HCT116 (cell line): ENCODE data around the gene B3GNT2. TPM values are rescaled to one million over a fixed set of nuclear protein-coding genes. Genes with fewer than 3 reads are reported as not detected.

Experiments used
- ATAC-seq: fragments of 200-7000 bp; cut with Tn5 transposase; 2 replicates; pipeline ENCODE4 v1.9.1; 2020; ENCODE audit warnings: mild to moderate bottlenecking, moderate library complexity
- BruUV-seq: library from RNA; stranded (reverse); fragments of 400-500 nt; replicated peaks from 2 replicates; lab custom pipeline; 2021; lab: Mats Ljungman, UMichigan
- CTCF ChIA-PET: fragments of 300-600 bp; sonication (Branson Sonifier 250); formaldehyde crosslinking; loops from one replicate; lab custom pipeline; 2021; ENCODE audit warnings: antibody characterized with exemption; lab: Charles Lee
- POLR2A ChIA-PET: fragments of 300-600, 350-600 bp; sonication (Branson Sonifier 250); formaldehyde crosslinking; loops from one replicate; lab custom pipeline; 2021; ENCODE audit warnings: antibody characterized with exemption; lab: Charles Lee
- RAD21 ChIA-PET, 2 experiments: fragments of 300-600 bp; sonication (Branson Sonifier 250); formaldehyde crosslinking; loops; one replicate each; lab custom pipeline; 2023; ENCODE audit warnings: low total read pairs in 2 of 2; ENCODE audit not compliant: uncharacterized antibody in 2 of 2, unreplicated experiment in 2 of 2, low non-redundant PET in 1 of 2; lab: Charles Lee
- DNase-seq: peaks from one replicate; pipeline ENCODE4 v3.0.0-alpha.2; 2010; ENCODE audit warnings: low read depth, low spot score
- H2AFZ ChIP-seq: fragments of 200-600 bp; shearing (Covaris generic), sonication (generic); 2 replicates; pipeline ENCODE4 v1.6.1; 2017; ENCODE audit warnings: low read depth, mixed run types, mixed read lengths, antibody characterized with exemption, low read length; ENCODE audit not compliant: poor library complexity, severe bottlenecking
- H3K27ac ChIP-seq: 2 replicates; pipeline ENCODE4 v1.5.1; 2012; ENCODE audit warnings: low read depth, low read length
- H3K27me3 ChIP-seq: fragments of 200-600 bp; sonication (generic); 2 replicates; pipeline ENCODE4 v1.6.1; 2016; ENCODE audit warnings: mixed run types, low read length, mixed read lengths; ENCODE audit not compliant: insufficient read depth
- H3K36me3 ChIP-seq, 2 experiments: fragments of 200-500 bp in 1 of 2; fragments of 200-600 bp in 1 of 2; sonication (Bioruptor generic) in 1 of 2; sonication (generic) in 1 of 2; 2 replicates each; pipeline versions ENCODE4 v1.5.1 to v1.6.1; 2014 to 2016; ENCODE audit warnings: low read length in 2 of 2, inconsistent platforms in 1 of 2, mixed read lengths in 1 of 2, mixed run types in 1 of 2; ENCODE audit not compliant: insufficient read depth in 2 of 2, control insufficient read depth in 1 of 2
- H3K4me1 ChIP-seq, 2 experiments: fragments of 200-600 bp in 1 of 2; sonication (generic) in 1 of 2; 2 replicates each; pipeline versions ENCODE4 v1.5.1 to v1.6.1; 2012 to 2017; ENCODE audit warnings: low read length in 2 of 2, inconsistent platforms in 1 of 2, mild to moderate bottlenecking in 1 of 2, mixed read lengths in 1 of 2, mixed run types in 1 of 2, moderate library complexity in 1 of 2; ENCODE audit not compliant: insufficient read depth in 2 of 2, control insufficient read depth in 1 of 2
- H3K4me2 ChIP-seq: fragments of 200-600 bp; sonication (generic); 2 replicates; pipeline ENCODE4 v1.6.1; 2017; ENCODE audit warnings: mixed run types, low read length, mixed read lengths
- H3K4me3 ChIP-seq, 2 experiments: fragments of 200-600 bp in 1 of 2; sonication (generic) in 1 of 2; replicated peaks in 1 of 2; 2 replicates each; pipeline ENCODE4 v1.5.1; 2011 to 2016; ENCODE audit warnings: low read length in 2 of 2, control low read depth in 1 of 2, low read depth in 1 of 2, mild to moderate bottlenecking in 1 of 2, mixed read lengths in 1 of 2, mixed run types in 1 of 2
- H3K79me2 ChIP-seq: fragments of 200-600 bp; sonication (generic); 2 replicates; pipeline ENCODE4 v1.6.1; 2017; ENCODE audit warnings: mild to moderate bottlenecking, mixed run types, low read length, moderate library complexity, mixed read lengths; ENCODE audit not compliant: insufficient read depth
- H3K9ac ChIP-seq: fragments of 200-600 bp; sonication (generic); 2 replicates; pipeline ENCODE4 v1.6.1; 2016; ENCODE audit warnings: low read length, mixed read lengths
- H3K9me2 ChIP-seq: fragments of 200-600 bp; sonication (generic), shearing (Covaris generic); 2 replicates; pipeline ENCODE4 v1.6.1; 2017; ENCODE audit warnings: mixed run types, mild to moderate bottlenecking, moderate library complexity; ENCODE audit not compliant: insufficient read depth
- H3K9me3 ChIP-seq, 2 experiments: fragments of 200-500 bp in 1 of 2; fragments of 200-600 bp in 1 of 2; sonication (Bioruptor generic) in 1 of 2; sonication (generic) in 1 of 2; 2 replicates each; pipeline ENCODE4 v1.6.1; 2014 to 2017; ENCODE audit warnings: low read length in 2 of 2, mixed read lengths in 2 of 2, inconsistent platforms in 1 of 2, low read depth in 1 of 2, mild to moderate bottlenecking in 1 of 2, mixed run types in 1 of 2, moderate library complexity in 1 of 2; ENCODE audit not compliant: control insufficient read depth in 1 of 2, insufficient read depth in 1 of 2
- H4K20me1 ChIP-seq: fragments of 200-600 bp; sonication (generic), shearing (Covaris generic); 2 replicates; pipeline ENCODE4 v1.6.1; 2017; ENCODE audit warnings: mixed run types, mild to moderate bottlenecking, moderate library complexity; ENCODE audit not compliant: insufficient read depth
- CEBPB ChIP-seq: IDR thresholded peaks from 2 replicates; pipeline ENCODE4 v1.6.1; 2012; ENCODE audit warnings: low read depth
- CTCF ChIP-seq, 3 experiments: fragments of 200-600 bp in 1 of 3; sonication (generic) in 1 of 3; IDR thresholded peaks in 2 of 3; conservative IDR thresholded peaks in 1 of 3; 2 replicates each; pipeline ENCODE4 v1.5.1; 2012 to 2017; ENCODE audit warnings: low read depth in 2 of 3, low read length in 2 of 3, antibody characterized with exemption in 1 of 3, borderline replicate concordance in 1 of 3, control low read depth in 1 of 3, mild to moderate bottlenecking in 1 of 3, mixed read lengths in 1 of 3, mixed run types in 1 of 3, moderate library complexity in 1 of 3; ENCODE audit not compliant: insufficient read depth in 1 of 3
- ELF1 ChIP-seq: IDR thresholded peaks from 2 replicates; pipeline ENCODE4 v1.6.1; 2012; ENCODE audit warnings: low read depth, borderline replicate concordance
- EZH2phosphoT487 ChIP-seq: fragments of 200-600 bp; IDR thresholded peaks from 2 replicates; pipeline ENCODE4 v1.6.1; 2018; ENCODE audit warnings: antibody characterized with exemption, borderline replicate concordance
- FOSL1 ChIP-seq: IDR thresholded peaks from 2 replicates; pipeline ENCODE4 v1.6.1; 2012; ENCODE audit warnings: low read depth
- MAX ChIP-seq: IDR thresholded peaks from 2 replicates; pipeline ENCODE4 v1.6.1; 2012
- POLR2A ChIP-seq: IDR thresholded peaks from 2 replicates; pipeline ENCODE4 v1.7.0; 2011; ENCODE audit warnings: borderline replicate concordance; ENCODE audit not compliant: insufficient read depth, insufficient read length; ENCODE audit errors: extremely low read depth
- RAD21 ChIP-seq: IDR thresholded peaks from 2 replicates; pipeline ENCODE4 v1.6.1; 2012; ENCODE audit warnings: low read depth, mild to moderate bottlenecking
- SIN3A ChIP-seq: IDR thresholded peaks from 2 replicates; pipeline ENCODE4 v1.6.1; 2012; ENCODE audit warnings: low read depth
- SP1 ChIP-seq: IDR thresholded peaks from 2 replicates; pipeline ENCODE4 v1.6.1; 2012; ENCODE audit warnings: low read depth
- YY1 ChIP-seq: IDR thresholded peaks from 2 replicates; pipeline ENCODE4 v1.6.1; 2011; ENCODE audit warnings: low read length, low read depth, moderate library complexity, mild to moderate bottlenecking; ENCODE audit not compliant: insufficient replicate concordance; ENCODE audit errors: extremely low read depth
- ZFX ChIP-seq: fragments of 450-650 bp; IDR thresholded peaks from 2 replicates; pipeline ENCODE4 v1.6.1; 2017
- ZNF274 ChIP-seq: fragments of 200-500 bp; sonication (Bioruptor generic); IDR thresholded peaks from 2 replicates; pipeline ENCODE4 v1.6.1; 2014; ENCODE audit warnings: mild to moderate bottlenecking, low read depth, low read length, inconsistent platforms
- intact Hi-C: fragments of 100-400 bp; cut with micrococcal nuclease; formaldehyde crosslinking; loops from 2 replicates; pipeline ENCODE4 v1.10.0; 2022
- total RNA-seq: library from RNA; stranded (reverse); gene quantifications from one replicate; pipeline ENCODE4 v1.2.1, GENCODE V29; 2021; ENCODE audit not compliant: unreplicated experiment

Gene B3GNT2
- total RNA-seq, 1 experiment from 2014 or later = 21.5 TPM

DNA sequence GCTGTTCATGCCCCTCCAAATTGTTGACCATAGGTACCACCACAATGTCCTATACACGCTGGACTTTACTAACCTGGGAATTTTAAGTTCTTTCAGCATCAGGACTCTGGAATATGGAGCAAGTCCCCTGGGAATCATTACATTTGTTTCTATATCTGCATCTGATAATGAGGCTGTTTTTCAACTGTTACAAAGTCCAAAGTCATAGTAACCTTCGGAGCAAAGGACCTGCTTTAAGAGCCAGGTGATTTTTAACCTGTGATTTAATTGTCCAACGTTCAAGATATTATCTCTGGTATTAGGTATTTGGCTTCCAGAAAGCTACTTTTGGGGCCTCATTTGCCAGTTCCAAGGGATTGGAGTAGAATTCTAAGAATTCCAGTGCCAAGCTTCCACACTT lies 7.5 kb upstream of the B3GNT2 start:
- H3K27ac ChIP-seq = no peak overlapping the region
- H3K36me3 ChIP-seq = no peaks in the 10 kb centered on the region
- H3K79me2 ChIP-seq = no peaks in the 10 kb centered on the region
- ChIA-PET CTCF (no interaction called here), POLR2A (no interaction called here), RAD21 (no interaction called here)
- no peaks in the 10 kb centered on the region for H3K9me3 ChIP-seq
- no peak overlapping the region for H3K4me2 ChIP-seq
- no TSS peak for BruUV-seq
- H3K4me1 ChIP-seq = no peaks in the 10 kb centered on the region
- H4K20me1 ChIP-seq = no peaks in the 10 kb centered on the region
- H3K27me3 ChIP-seq = no peaks in the 10 kb centered on the region
- H3K9me2 ChIP-seq = no peaks in the 10 kb centered on the region
- H3K4me3 ChIP-seq = no peak overlapping the region
- ATAC-seq (no peak), DNase-seq (no peak)
- H3K9ac ChIP-seq = no peak overlapping the region
- H2AFZ ChIP-seq = no peak overlapping the region
- intact Hi-C loops = no loop called here
- no peak for TF ChIP-seq CEBPB
- TF ChIP-seq ZNF274 = no peak
- TF ChIP-seq MAX = no peak
- no peak for TF ChIP-seq POLR2A
- TF ChIP-seq CTCF (IDR thresholded peaks at IDR 0.05 in 2 of 3, conservative IDR thresholded peaks at IDR 0.05 in 1 of 3; ENCODE audit: borderline replicate concordance in 1 of 3, insufficient read depth in 1 of 3, low read depth in 2 of 3, low read length in 2 of 3) = no peak
- TF ChIP-seq SP1 = no peak
- no peak for TF ChIP-seq FOSL1
- no peak for TF ChIP-seq ZFX
- no peak for TF ChIP-seq ELF1
- TF ChIP-seq SIN3A = no peak
- no peak for TF ChIP-seq EZH2phosphoT487
- TF ChIP-seq RAD21 = no peak
- TF ChIP-seq YY1 = no peak
